Neural progenitor cell (in vitro differentiated cells): Measurements from ENCODE around the gene SRSF8.

Source experiments
- EZH2 ChIP-seq: fragments of 200-600 bp; sonication (generic); IDR thresholded peaks from 2 replicates; pipeline ENCODE4 v1.6.1; 2017; ENCODE audit warnings: antibody characterized with exemption, mild to moderate bottlenecking, moderate library complexity
- TF ChIP-seq, protein P1 (sequence below): fragments of 200-600 bp; sonication (generic); IDR thresholded peaks from 2 replicates; pipeline ENCODE4 v1.5.1; 2017; ENCODE audit warnings: antibody characterized with exemption, mild to moderate bottlenecking

DNA sequence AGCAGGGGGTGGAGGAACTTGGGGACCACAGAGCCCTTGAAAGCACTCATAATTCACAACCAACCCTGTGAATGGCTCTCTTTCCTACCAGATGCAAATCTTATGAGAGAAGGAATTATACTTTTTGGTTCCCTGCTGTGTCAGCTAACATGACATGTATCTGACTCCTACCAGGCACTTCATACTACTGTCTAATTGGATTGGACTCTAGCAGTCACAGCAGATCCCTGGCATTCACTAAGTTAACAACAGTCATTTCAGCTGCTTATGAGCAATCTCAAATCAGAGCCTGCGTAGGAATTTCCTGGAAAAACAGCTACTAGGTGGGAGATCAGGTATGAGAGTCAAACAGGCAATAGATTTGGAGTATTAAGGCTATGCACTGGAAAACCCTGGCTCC is 11.8 kb downstream of the SRSF8 start:
- TF ChIP-seq, protein P1, sequence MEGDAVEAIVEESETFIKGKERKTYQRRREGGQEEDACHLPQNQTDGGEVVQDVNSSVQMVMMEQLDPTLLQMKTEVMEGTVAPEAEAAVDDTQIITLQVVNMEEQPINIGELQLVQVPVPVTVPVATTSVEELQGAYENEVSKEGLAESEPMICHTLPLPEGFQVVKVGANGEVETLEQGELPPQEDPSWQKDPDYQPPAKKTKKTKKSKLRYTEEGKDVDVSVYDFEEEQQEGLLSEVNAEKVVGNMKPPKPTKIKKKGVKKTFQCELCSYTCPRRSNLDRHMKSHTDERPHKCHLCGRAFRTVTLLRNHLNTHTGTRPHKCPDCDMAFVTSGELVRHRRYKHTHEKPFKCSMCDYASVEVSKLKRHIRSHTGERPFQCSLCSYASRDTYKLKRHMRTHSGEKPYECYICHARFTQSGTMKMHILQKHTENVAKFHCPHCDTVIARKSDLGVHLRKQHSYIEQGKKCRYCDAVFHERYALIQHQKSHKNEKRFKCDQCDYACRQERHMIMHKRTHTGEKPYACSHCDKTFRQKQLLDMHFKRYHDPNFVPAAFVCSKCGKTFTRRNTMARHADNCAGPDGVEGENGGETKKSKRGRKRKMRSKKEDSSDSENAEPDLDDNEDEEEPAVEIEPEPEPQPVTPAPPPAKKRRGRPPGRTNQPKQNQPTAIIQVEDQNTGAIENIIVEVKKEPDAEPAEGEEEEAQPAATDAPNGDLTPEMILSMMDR: no peak
- TF ChIP-seq EZH2: no peak
